Measurements from ENCODE around the gene ADA.
"Not testable (repeated sequence)": the region's sequence is repeated elsewhere in the genome, so short reads cannot be mapped to it uniquely, and the experiment has no call there.

ADA gene

GRCh38 chr20:44597930-44598329 is 53.6 kb downstream of the ADA start:
- no peak for DNase-seq

GRCh38 chr20:44597516-44597915 is 54.0 kb downstream of the ADA start:
- DNase-seq, result no peak

- no peak for DNase-seq
Observed at GRCh38 chr20:44596876-44597275, 54.6 kb downstream of the ADA start.

- DNase-seq, result no peak
Observed at GRCh38 chr20:44596010-44596409, 55.5 kb downstream of the ADA start.

- no peak for DNase-seq
Observed at GRCh38 chr20:44594730-44595129, 56.8 kb downstream of the ADA start.

- no peak for DNase-seq
Observed at GRCh38 chr20:44593751-44594150, 57.7 kb downstream of the ADA start.

- no peak for DNase-seq
Observed at GRCh38 chr20:44592366-44592765, 59.1 kb downstream of the ADA start.

- DNase-seq, result no peak
Observed at GRCh38 chr20:44590980-44591778, 60.3 kb downstream of the ADA start.

- no peak for DNase-seq
Observed at GRCh38 chr20:44589537-44589936, 62.0 kb downstream of the ADA start.

GRCh38 chr20:44588321-44588720 is 63.2 kb downstream of the ADA start:
- DNase-seq, result not testable (repeated sequence)

GRCh38 chr20:44587035-44587980 is 64.2 kb downstream of the ADA start:
- no peak for DNase-seq

GRCh38 chr20:44586289-44586911 is 65.1 kb downstream of the ADA start:
- DNase-seq, result no peak

- DNase-seq, result no peak
Observed at GRCh38 chr20:44585057-44585963, 66.2 kb downstream of the ADA start.

- no peak for DNase-seq
Observed at GRCh38 chr20:44584162-44584561, 67.3 kb downstream of the ADA start.

GRCh38 chr20:44583157-44583556 is 68.3 kb downstream of the ADA start:
- DNase-seq, result no peak

GRCh38 chr20:44582311-44583025 is 69.0 kb downstream of the ADA start, which contains the start of gene PKIG:
Gene PKIG, plus strand, starts transcription at chr20:44582579. Its CDS starts 31,978 bp downstream, at chr20:44614557.
- DNase-seq, result no peak

GRCh38 chr20:44581515-44581914 is 70.0 kb downstream of the ADA start:
- no peak for DNase-seq

- no peak for DNase-seq
Observed at GRCh38 chr20:44580581-44581268, 70.8 kb downstream of the ADA start.

- DNase-seq, result no peak
Observed at GRCh38 chr20:44579313-44580081, 72.0 kb downstream of the ADA start.

- DNase-seq, result no peak
Observed at GRCh38 chr20:44576297-44576696, 75.2 kb downstream of the ADA start.
